H9 (cell line): Measurements from ENCODE around the gene UMOD. TPM values are rescaled to one million over a fixed set of nuclear protein-coding genes. Genes with fewer than 3 reads are reported as not detected.

Experiments
- DNase-seq: peaks from one replicate; pipeline ENCODE4 v3.0.0-alpha.2; 2017
- H2AFZ ChIP-seq: one replicate; pipeline ENCODE4 v1.6.1; 2013; ENCODE audit warnings: mild to moderate bottlenecking, low read length, control low read depth, moderate library complexity
- H2AK5ac ChIP-seq: 2 replicates; pipeline ENCODE4 v1.6.1; 2013; ENCODE audit warnings: low read length, control low read depth, mixed read lengths; ENCODE audit not compliant: insufficient read length
- H2BK120ac ChIP-seq: one replicate; pipeline ENCODE4 v1.6.1; 2013; ENCODE audit warnings: low read depth, mild to moderate bottlenecking, low read length, control low read depth, inconsistent platforms; ENCODE audit not compliant: poor library complexity, severe bottlenecking
- H2BK12ac ChIP-seq: 2 replicates; pipeline ENCODE4 v1.6.1; 2013; ENCODE audit warnings: low read length, control low read depth, mixed read lengths, low read depth; ENCODE audit not compliant: insufficient read length
- H2BK15ac ChIP-seq: 2 replicates; pipeline ENCODE4 v1.6.1; 2013; ENCODE audit warnings: low read depth, low read length, control low read depth
- H2BK20ac ChIP-seq: one replicate; pipeline ENCODE4 v1.6.1; 2013; ENCODE audit warnings: low read depth, mild to moderate bottlenecking, low read length, control low read depth, inconsistent platforms; ENCODE audit not compliant: poor library complexity, severe bottlenecking
- H2BK5ac ChIP-seq: 2 replicates; pipeline ENCODE4 v1.6.1; 2013; ENCODE audit warnings: low read length, control low read depth, mixed read lengths; ENCODE audit not compliant: insufficient read length
- H3K14ac ChIP-seq: 2 replicates; pipeline ENCODE4 v1.6.1; 2013; ENCODE audit warnings: low read length, control low read depth; ENCODE audit not compliant: insufficient read depth
- H3K18ac ChIP-seq: 2 replicates; pipeline ENCODE4 v1.6.1; 2013; ENCODE audit warnings: low read depth, mild to moderate bottlenecking, mixed read lengths, low read length, control low read depth; ENCODE audit not compliant: insufficient read length
- H3K23ac ChIP-seq: 2 replicates; pipeline ENCODE4 v1.6.1; 2013; ENCODE audit warnings: low read length, control low read depth, mixed read lengths, low read depth; ENCODE audit not compliant: insufficient read length
- H3K23me2 ChIP-seq: 2 replicates; pipeline ENCODE4 v1.6.1; 2013; ENCODE audit warnings: low read depth, mild to moderate bottlenecking, mixed read lengths, low read length, control low read depth; ENCODE audit not compliant: insufficient read length, poor library complexity, severe bottlenecking
- H3K27ac ChIP-seq: 2 replicates; pipeline ENCODE4 v1.5.1; 2013; ENCODE audit warnings: low read length, control low read depth, mixed read lengths, low read depth; ENCODE audit not compliant: insufficient read length
- H3K27me3 ChIP-seq: 2 replicates; pipeline ENCODE4 v1.6.1; 2013; ENCODE audit warnings: low read length, control low read depth, inconsistent platforms; ENCODE audit not compliant: insufficient read depth
- H3K4ac ChIP-seq: 2 replicates; pipeline ENCODE4 v1.6.1; 2013; ENCODE audit warnings: low read depth, mild to moderate bottlenecking, control low read depth, inconsistent platforms, low read length, moderate library complexity
- H3K4me1 ChIP-seq: 2 replicates; pipeline ENCODE4 v1.6.1; 2013; ENCODE audit warnings: low read length, control low read depth, inconsistent platforms; ENCODE audit not compliant: insufficient read depth
- H3K4me2 ChIP-seq: 2 replicates; pipeline ENCODE4 v1.6.1; 2013; ENCODE audit warnings: low read length, control low read depth, mixed read lengths; ENCODE audit not compliant: insufficient read length, insufficient read depth
- H3K56ac ChIP-seq: 2 replicates; pipeline ENCODE4 v1.6.1; 2013; ENCODE audit warnings: low read depth, mild to moderate bottlenecking, mixed read lengths, low read length, control low read depth; ENCODE audit not compliant: insufficient read length
- H3K79me1 ChIP-seq: 2 replicates; pipeline ENCODE4 v1.6.1; 2013; ENCODE audit warnings: low read depth, mild to moderate bottlenecking, moderate library complexity, low read length, control low read depth, inconsistent platforms; ENCODE audit not compliant: insufficient read depth, poor library complexity, severe bottlenecking
- H3K79me2 ChIP-seq: 2 replicates; pipeline ENCODE4 v1.6.1; 2013; ENCODE audit warnings: low read length, control low read depth, inconsistent platforms; ENCODE audit not compliant: insufficient read depth
- H3K9ac ChIP-seq: 2 replicates; pipeline ENCODE4 v1.6.1; 2013; ENCODE audit warnings: low read length, control low read depth, mixed read lengths; ENCODE audit not compliant: insufficient read length; ENCODE audit errors: extremely low read depth
- H3K9me3 ChIP-seq: one replicate; pipeline ENCODE4 v1.6.1; 2013; ENCODE audit warnings: low read depth, low read length, inconsistent platforms; ENCODE audit not compliant: control insufficient read depth
- H3T11ph ChIP-seq: one replicate; pipeline ENCODE4 v1.6.1; 2013; ENCODE audit warnings: mild to moderate bottlenecking, low read length, control low read depth, inconsistent platforms
- H4K20me1 ChIP-seq: one replicate; pipeline ENCODE4 v1.6.1; 2013; ENCODE audit not compliant: control insufficient read depth, insufficient read length, insufficient read depth
- H4K5ac ChIP-seq: 2 replicates; pipeline ENCODE4 v1.6.1; 2013; ENCODE audit warnings: low read depth, mild to moderate bottlenecking, mixed read lengths, low read length, control low read depth; ENCODE audit not compliant: insufficient read length
- H4K8ac ChIP-seq: replicated peaks from 2 replicates; pipeline ENCODE4 v1.6.1; 2013; ENCODE audit warnings: low read length, control low read depth, mixed read lengths, low read depth; ENCODE audit not compliant: insufficient read length
- H4K91ac ChIP-seq: 2 replicates; pipeline ENCODE4 v1.6.1; 2013; ENCODE audit warnings: low read depth, mild to moderate bottlenecking, moderate library complexity, mixed read lengths, low read length, control low read depth; ENCODE audit not compliant: insufficient read length
- H3K27ac Mint-ChIP-seq, 3 experiments: 2 replicates in 2 of 3; 3 replicates in 1 of 3; pipeline ENCODE4 v1.8.0; 2020 to 2021; ENCODE audit warnings: mixed read lengths in 3 of 3, mild to moderate bottlenecking in 1 of 3, moderate library complexity in 1 of 3
- H3K27me3 Mint-ChIP-seq: 2 replicates; pipeline ENCODE4 v1.8.0; 2021; ENCODE audit warnings: low read depth, mild to moderate bottlenecking, moderate library complexity, mixed read lengths
- H3K36me3 Mint-ChIP-seq, 3 experiments: 2 replicates in 2 of 3; 3 replicates in 1 of 3; pipeline ENCODE4 v1.8.0; 2020 to 2021; ENCODE audit warnings: low read depth in 3 of 3, mixed read lengths in 3 of 3; ENCODE audit not compliant: insufficient read depth in 1 of 3
- H3K4me1 Mint-ChIP-seq, 2 experiments: 2 replicates each; pipeline ENCODE4 v1.8.0; 2020; ENCODE audit warnings: mixed read lengths in 2 of 2
- H3K4me3 Mint-ChIP-seq, 2 experiments: 2 replicates in 1 of 2; 3 replicates in 1 of 2; pipeline ENCODE4 v1.8.0; 2020 to 2021; ENCODE audit warnings: mild to moderate bottlenecking in 2 of 2, mixed read lengths in 2 of 2, moderate library complexity in 1 of 2
- H3K9me3 Mint-ChIP-seq, 2 experiments: 2 replicates in 1 of 2; 3 replicates in 1 of 2; pipeline ENCODE4 v1.8.0; 2020; ENCODE audit warnings: mild to moderate bottlenecking in 2 of 2, mixed read lengths in 2 of 2, moderate library complexity in 1 of 2
- CTCF ChIP-seq: fragments of 200-600 bp; sonication (generic); conservative IDR thresholded peaks from 3 replicates; pipeline ENCODE4 v1.8.0; 2021; ENCODE audit warnings: antibody characterized with exemption, mild to moderate bottlenecking
- WGBS: extraction: QIAGEN DNeasy Blood & Tissue Kit; methylation state at CpG from one replicate; pipeline ENCODE4 v1.1.7; 2013; ENCODE audit warnings: missing lambda C conversion rate, low lambda C conversion rate, mixed read lengths; ENCODE audit not compliant: insufficient read length; ENCODE audit errors: extremely low coverage; 5-methylcytosine and 5-hydroxymethylcytosine counted together
- total RNA-seq: library from RNA; stranded (reverse); gene quantifications from 2 replicates; pipeline ENCODE4 v1.2.1, GENCODE V29; 2021

The UMOD gene
- total RNA-seq, 1 experiment from 2014 or later: not detected

GRCh38 chr16:20301840-20302239 is 50.7 kb downstream of the UMOD start:
- Histone ChIP-seq H2BK20ac (no peak overlapping the region), H3K27ac (no peak overlapping the region), H3K4ac (no peak overlapping the region), H3T11ph (no peak overlapping the region), H3K27me3 (no peaks in the 10 kb centered on the region), H4K8ac (no peak overlapping the region), H3K79me1 (no peaks in the 10 kb centered on the region), H2BK120ac (no peak overlapping the region), H2BK15ac (no peak overlapping the region), H2BK5ac (no peak overlapping the region), H2BK12ac (no peak overlapping the region), H4K5ac (no peak overlapping the region), H3K23ac (no peak overlapping the region), H3K4me2 (no peak overlapping the region), H3K9ac (no peak overlapping the region), H2AFZ (no peak overlapping the region), H3K14ac (no peak overlapping the region), H3K9me3 (no peaks in the 10 kb centered on the region), H4K20me1 (no peaks in the 10 kb centered on the region), H2AK5ac (no peak overlapping the region), H4K91ac (no peak overlapping the region), H3K23me2 (no peaks in the 10 kb centered on the region), H3K79me2 (no peaks in the 10 kb centered on the region), H3K4me1 (no peaks in the 10 kb centered on the region), H3K56ac (no peak overlapping the region), H3K18ac (no peak overlapping the region)
- H3K4me1 Mint-ChIP-seq: peaks cover 4% of the 10 kb centered on the region in 2 experiments; a peak in 2 of 4 replicates
- peaks cover 3% of the 10 kb centered on the region for H3K27me3 Mint-ChIP-seq
- H3K9me3 Mint-ChIP-seq: no peaks in the 10 kb centered on the region
- H3K27ac Mint-ChIP-seq: no peak overlapping the region
- no CpG with 5 or more reads among the region's 5 CpGs for WGBS
- H3K4me3 Mint-ChIP-seq: no peak overlapping the region
- TF ChIP-seq CTCF: no peak
- no peak for DNase-seq
- H3K36me3 Mint-ChIP-seq: no peaks in the 10 kb centered on the region
